ENCODE data around the gene CAND1.

Gene CAND1

DNA sequence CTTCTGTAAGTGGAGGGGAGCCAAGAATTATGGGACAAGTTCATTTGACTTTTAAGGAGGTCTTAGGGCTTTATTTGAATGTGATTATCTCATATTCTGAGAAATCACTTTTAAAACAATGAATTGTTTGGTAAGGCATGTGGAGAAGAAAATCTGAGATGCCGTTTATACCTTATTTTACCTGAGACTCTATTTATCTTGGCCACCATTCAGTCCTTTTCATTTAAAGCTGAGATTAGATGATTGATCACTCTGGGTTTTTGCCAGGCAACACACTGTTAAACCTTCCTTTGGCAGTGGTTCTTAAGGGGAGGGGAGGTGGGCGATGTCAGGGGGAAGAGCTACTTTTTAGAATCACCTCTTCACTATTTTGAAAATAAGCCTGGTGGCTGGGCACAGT lies 11.4 kb downstream of the CAND1 start:
- no peak for DNase-seq (ENCODE audit: low read depth in 2 of 2)

GRCh38 chr12:67284561-67284960 lies 15.4 kb downstream of the CAND1 start:
- DNase-seq (ENCODE audit: low read depth in 2 of 2) = no peak

DNA sequence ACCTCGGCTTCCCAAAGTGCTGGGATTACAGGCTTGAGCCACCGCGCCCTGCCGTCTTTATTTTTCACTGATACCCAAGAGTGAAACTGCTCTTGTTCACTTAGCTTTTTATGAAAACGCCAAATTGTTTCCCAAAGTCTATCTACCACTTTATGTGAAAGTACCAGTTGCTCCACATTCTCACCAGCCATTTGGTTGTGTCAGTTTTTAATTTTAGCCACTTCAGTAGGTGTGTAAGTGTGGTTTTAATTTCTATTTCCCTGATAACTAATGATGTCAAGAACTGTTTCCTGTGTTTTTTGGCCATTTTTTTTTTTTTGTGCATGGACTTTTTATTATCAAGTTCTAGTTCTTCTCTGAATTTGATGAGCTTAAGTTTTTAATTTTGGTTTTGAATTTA lies 17.1 kb downstream of the CAND1 start:
- no peak for DNase-seq (ENCODE audit: low read depth in 2 of 2)

GRCh38 chr12:67287311-67287710 lies 18.2 kb downstream of the CAND1 start:
- DNase-seq (ENCODE audit: low read depth in 2 of 2) = no peak

DNA sequence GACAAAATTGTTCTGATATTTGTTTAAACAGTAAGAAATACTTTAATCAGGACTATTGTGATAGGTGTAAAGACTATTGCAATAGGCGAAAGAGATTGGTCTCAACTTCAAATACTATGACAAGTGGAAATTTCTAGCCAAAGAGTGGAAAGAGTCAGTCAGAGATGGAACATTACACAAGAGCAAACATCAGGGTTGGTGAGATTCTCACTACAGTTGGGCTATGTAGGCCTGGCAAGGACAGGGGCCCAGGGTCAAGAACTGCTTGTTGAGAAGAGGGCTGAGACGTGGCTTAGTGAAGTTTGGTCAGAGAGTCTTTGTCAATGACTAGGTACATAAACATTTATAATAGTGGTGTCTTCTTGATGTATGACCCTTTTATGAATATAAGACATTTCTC lies 19.4 kb downstream of the CAND1 start:
- no peak for DNase-seq (ENCODE audit: low read depth in 2 of 2)

- no peak for DNase-seq (ENCODE audit: low read depth in 2 of 2)
These were observed 21.2 kb downstream of the CAND1 start for GRCh38 chr12:67290378-67290777.

DNA sequence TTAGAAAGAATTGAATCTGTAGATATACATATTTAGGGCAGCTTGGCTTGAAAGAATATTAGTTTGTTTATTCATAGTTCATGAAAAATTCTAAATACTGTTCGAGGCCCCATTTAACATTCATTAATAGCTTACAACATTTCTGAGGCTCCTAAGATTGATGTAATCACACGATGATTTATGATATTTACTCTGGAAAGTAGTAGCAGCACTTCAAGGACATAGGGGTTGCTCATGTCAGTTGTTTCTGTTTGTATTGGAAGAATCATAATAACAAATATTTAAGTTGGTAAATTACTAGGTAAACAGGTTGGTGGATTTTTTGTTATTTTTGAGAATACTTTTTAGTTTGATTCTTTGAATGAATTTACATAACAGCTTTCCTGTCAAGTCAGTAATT lies 30.4 kb downstream of the CAND1 start:
- DNase-seq (ENCODE audit: low read depth in 2 of 2) = no peak

DNA sequence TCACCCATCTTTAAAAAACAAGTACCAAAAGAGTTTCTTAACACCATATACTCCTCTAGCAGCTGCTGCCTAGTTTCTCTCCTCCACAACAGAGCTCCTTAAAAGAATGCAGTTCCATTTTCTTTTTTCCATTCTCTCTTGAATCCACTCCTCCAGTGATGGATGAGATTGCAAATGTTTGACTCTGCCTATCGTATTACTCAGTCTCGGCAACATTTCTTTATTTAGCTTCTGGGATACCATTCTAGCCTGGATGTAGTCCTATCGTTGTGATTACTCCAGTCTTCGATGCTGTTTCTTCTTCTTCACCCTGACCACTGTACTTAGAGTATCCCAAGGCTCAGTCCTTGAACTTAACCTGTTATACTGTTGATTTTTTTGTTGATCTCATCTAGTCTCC lies 30.8 kb downstream of the CAND1 start:
- no peak for DNase-seq (ENCODE audit: low read depth in 2 of 2)

GRCh38 chr12:67302162-67302561 lies 33.0 kb downstream of the CAND1 start:
- DNase-seq (ENCODE audit: low read depth in 2 of 2) = no peak

DNA sequence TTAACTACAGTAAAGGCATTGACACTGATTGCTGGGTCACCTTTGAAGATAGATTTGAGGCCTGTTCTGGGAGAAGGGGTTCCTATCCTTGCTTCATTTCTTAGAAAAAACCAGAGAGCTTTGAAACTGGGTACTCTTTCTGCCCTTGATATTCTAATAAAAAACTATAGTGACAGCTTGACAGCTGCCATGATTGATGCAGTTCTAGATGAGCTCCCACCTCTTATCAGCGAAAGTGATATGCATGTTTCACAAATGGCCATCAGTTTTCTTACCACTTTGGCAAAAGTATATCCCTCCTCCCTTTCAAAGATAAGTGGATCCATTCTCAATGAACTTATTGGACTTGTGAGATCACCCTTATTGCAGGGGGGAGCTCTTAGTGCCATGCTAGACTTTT lies 36.4 kb downstream of the CAND1 start:
- no peak for DNase-seq (ENCODE audit: low read depth in 2 of 2)

GRCh38 chr12:67306712-67307111 lies 37.6 kb downstream of the CAND1 start:
- DNase-seq (ENCODE audit: low read depth in 2 of 2) = no peak

- no peak for DNase-seq (ENCODE audit: low read depth in 2 of 2)
These were observed 46.5 kb downstream of the CAND1 start for GRCh38 chr12:67315661-67316060.

- DNase-seq (ENCODE audit: low read depth in 2 of 2) = no peak
These were observed 49.6 kb downstream of the CAND1 start for GRCh38 chr12:67318786-67319185.

DNA sequence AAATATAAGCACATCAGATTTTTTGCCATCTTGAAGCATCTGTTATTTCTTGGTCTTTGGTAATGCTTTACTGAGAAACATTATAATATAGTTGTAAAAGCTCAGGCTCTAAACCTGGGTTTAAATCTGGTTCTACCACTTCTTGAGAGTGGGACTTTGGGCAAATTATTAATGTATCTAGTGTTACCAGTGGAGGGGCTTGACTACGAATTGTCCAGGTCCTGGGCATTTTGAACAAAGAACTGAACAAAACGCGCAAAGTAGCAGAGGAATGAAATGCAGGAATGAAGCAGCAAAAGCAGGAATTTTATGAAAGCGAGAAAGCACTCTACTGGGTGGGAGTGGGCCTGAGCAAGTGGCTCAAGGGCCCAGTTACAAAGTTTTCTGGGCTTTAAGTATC lies 50.8 kb downstream of the CAND1 start:
- DNase-seq (ENCODE audit: low read depth in 2 of 2) = no peak

DNA sequence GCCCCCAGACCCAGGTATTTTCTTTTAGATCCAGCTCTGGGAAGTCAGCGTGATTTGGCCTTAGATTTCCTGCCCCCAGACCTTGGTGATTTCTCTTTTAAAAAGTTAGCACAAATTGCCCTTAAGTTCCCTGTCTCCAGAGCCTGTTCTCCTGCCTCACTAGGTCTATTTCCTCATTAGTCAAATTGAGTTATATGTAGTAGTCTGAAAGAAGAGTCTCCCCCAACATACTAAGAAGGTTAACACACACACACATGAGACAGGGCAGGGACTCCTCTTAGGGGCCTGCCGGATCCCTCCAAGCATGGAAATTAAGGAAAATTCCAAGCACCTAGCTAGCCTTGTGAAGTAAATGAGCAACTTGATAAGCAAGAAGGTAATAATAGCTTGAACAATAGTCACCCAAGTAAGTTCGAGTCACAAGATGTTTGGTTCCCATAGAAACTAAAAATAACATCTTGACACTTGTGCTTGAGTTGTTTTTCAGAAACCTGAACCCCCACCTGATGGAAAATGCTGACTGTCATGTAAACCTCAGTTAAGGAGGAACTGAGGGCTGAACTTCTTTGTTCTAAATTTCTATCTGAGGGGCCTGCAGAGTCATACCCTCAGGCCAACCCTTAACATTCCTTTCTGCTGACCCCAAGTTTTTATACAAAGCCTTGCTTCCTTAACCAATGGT lies 51.6 kb downstream of the CAND1 start:
- DNase-seq (ENCODE audit: low read depth in 2 of 2) = no peak

DNA sequence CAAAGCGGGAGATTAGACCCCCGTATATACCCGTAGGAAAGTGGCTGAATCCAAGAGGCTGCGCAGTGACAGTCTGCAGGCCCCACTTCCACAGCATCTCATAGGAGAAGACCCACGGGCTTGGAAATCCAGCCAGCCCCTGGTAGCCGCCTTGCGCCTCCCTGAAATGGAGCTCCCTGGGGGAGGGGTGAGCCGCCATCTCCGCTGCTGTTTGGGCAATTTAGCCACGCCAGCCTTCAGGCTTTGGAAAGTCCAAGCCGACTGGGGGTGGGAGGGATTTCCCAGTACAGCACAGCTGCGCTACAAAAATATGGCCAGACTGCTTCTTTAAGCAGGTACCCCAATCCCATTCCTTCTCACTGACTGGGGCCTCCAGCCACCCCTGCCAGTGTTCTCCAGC lies 53.4 kb downstream of the CAND1 start:
- no peak for DNase-seq (ENCODE audit: low read depth in 2 of 2)

DNA sequence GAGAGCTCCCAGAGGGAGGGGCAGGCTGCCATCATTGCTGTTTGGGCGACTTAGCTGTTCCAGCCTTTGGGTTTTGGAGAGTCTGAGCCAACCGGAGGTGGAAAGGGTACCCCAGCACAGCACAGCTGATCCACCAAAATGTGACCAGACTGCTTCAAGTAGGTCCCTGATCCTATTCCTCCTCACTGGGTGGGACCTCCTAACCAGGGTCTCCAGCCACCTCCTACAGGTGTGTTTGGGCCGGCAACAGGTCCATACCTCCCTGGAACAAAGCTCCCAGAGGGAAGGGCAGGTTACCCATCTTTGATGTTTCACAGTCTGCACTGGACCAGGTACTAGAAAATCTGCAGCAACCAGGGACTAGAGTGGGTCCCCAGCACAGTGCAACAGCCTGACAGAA lies 53.8 kb downstream of the CAND1 start:
- DNase-seq (ENCODE audit: low read depth in 2 of 2) = no peak

DNA sequence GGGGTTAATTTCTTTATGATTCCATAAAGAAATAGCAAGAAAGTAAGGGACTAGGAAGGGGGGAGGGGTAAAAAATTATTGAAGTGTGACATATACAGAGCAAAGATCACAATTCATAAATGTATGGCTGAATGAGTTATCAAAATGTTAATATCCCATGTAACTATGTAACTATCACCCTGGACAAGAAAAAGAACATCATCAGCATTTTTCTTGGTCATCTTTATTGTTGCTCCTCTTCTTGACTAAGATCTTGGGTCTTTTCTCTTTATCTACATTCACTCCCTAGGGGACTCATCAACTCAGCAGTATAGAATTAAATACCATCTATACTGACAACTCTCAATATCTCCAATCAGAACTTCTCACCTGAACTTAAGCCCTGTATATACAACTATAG lies 57.5 kb downstream of the CAND1 start:
- DNase-seq (ENCODE audit: low read depth in 2 of 2) = no peak

- no peak for DNase-seq (ENCODE audit: low read depth in 2 of 2)
These were observed 58.3 kb downstream of the CAND1 start for GRCh38 chr12:67327466-67327865.

GRCh38 chr12:67331123-67331522 lies 62.0 kb downstream of the CAND1 start:
- DNase-seq (ENCODE audit: low read depth in 2 of 2) = no peak

GRCh38 chr12:67331828-67332227 lies 62.7 kb downstream of the CAND1 start:
- no peak for DNase-seq (ENCODE audit: low read depth in 2 of 2)

GRCh38 chr12:67333649-67334048 lies 64.5 kb downstream of the CAND1 start:
- DNase-seq (ENCODE audit: low read depth in 2 of 2) = no peak

- DNase-seq (ENCODE audit: low read depth in 2 of 2) = no peak
These were observed 69.3 kb downstream of the CAND1 start for GRCh38 chr12:67338426-67338825.

DNA sequence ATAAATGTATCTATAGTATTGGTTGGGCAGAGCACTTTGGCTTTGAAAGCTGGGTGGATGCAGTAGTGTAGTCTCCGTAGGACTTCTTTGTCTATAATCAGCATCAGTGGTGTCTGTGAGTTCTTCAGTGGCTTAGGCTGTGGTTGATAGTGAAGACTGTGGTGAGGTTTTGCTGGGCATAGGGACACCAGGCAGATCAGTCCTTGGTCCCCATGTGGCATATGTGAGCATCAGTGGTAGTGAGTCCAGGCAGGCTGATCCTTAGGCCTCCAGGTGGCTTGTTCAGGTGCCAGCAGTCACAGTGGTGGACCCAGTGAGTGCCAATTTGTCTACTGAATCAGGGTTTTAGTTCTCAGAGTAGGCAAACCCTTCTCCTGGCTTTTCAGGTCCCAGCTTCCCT lies 70.4 kb downstream of the CAND1 start:
- DNase-seq (ENCODE audit: low read depth in 2 of 2) = no peak

Measured in fibroblast of skin of left biceps (primary cell).